Panc1 (cell line): ENCODE data around the gene ACSS1. TPM values are rescaled to one million over a fixed set of nuclear protein-coding genes. Genes with fewer than 3 reads are reported as not detected.

Experiments
- ATAC-seq: fragments of 200-7000 bp; cut with Tn5 transposase; 2 replicates; pipeline ENCODE4 v1.9.1; 2020; ENCODE audit warnings: mild to moderate bottlenecking, moderate library complexity
- BruUV-seq: library from RNA; stranded (reverse); fragments of 400-500 nt; replicated peaks from 2 replicates; lab custom pipeline; 2021; lab: Mats Ljungman, UMichigan
- CTCF ChIA-PET: fragments of 300-600 bp; sonication (Branson Sonifier 250); formaldehyde crosslinking; loops from one replicate; lab custom pipeline; 2022; ENCODE audit warnings: antibody characterized with exemption; lab: Charles Lee
- POLR2A ChIA-PET: fragments of 300-600 bp; sonication (Branson Sonifier 250); formaldehyde crosslinking; loops from one replicate; lab custom pipeline; 2022; ENCODE audit warnings: antibody characterized with exemption; lab: Charles Lee
- DNase-seq: peaks from one replicate; pipeline ENCODE4 v3.0.0-alpha.2; 2010; ENCODE audit warnings: low read depth, low spot score
- H3K27ac ChIP-seq: 2 replicates; pipeline ENCODE4 v1.5.1; 2011; ENCODE audit warnings: mild to moderate bottlenecking, low read length, inconsistent platforms
- H3K27me3 ChIP-seq: fragments of 200-500 bp; sonication (Bioruptor generic); 2 replicates; pipeline ENCODE4 v1.6.0; 2014; ENCODE audit warnings: low read length, inconsistent platforms; ENCODE audit not compliant: control insufficient read depth, insufficient read depth
- H3K36me3 ChIP-seq: fragments of 200-500 bp; sonication (Bioruptor generic); 2 replicates; pipeline ENCODE4 v1.5.1; 2014; ENCODE audit warnings: inconsistent platforms, mild to moderate bottlenecking, low read length, moderate library complexity; ENCODE audit not compliant: control insufficient read depth, insufficient read depth
- H3K4me1 ChIP-seq: 2 replicates; pipeline ENCODE4 v1.5.1; 2011; ENCODE audit warnings: inconsistent platforms, mild to moderate bottlenecking, low read length, moderate library complexity; ENCODE audit not compliant: control insufficient read depth, insufficient read depth
- H3K4me3 ChIP-seq, 2 experiments: 2 replicates each; pipeline ENCODE4 v1.5.1; 2011 to 2012; ENCODE audit warnings: low read depth in 2 of 2, low read length in 2 of 2, mild to moderate bottlenecking in 2 of 2, inconsistent platforms in 1 of 2, moderate library complexity in 1 of 2
- H3K9me3 ChIP-seq: fragments of 200-500 bp; sonication (Bioruptor generic); 2 replicates; pipeline ENCODE4 v1.5.1; 2014; ENCODE audit warnings: low read depth, mild to moderate bottlenecking, inconsistent platforms, low read length, moderate library complexity; ENCODE audit not compliant: control insufficient read depth, insufficient read depth
- CTCF ChIP-seq: fragments of 450-650 bp; IDR thresholded peaks from 2 replicates; pipeline ENCODE4 v1.5.1; 2017; ENCODE audit warnings: mild to moderate bottlenecking
- POLR2AphosphoS5 ChIP-seq: IDR thresholded peaks from 2 replicates; pipeline ENCODE4 v1.6.1; 2012; ENCODE audit warnings: mild to moderate bottlenecking, low read depth, low read length, moderate library complexity
- SIN3A ChIP-seq: IDR thresholded peaks from 2 replicates; pipeline ENCODE4 v1.6.1; 2012; ENCODE audit warnings: low read depth, mild to moderate bottlenecking, low read length, moderate library complexity, borderline replicate concordance; ENCODE audit not compliant: insufficient read depth
- TCF7L2 ChIP-seq: IDR thresholded peaks from 2 replicates; pipeline ENCODE4 v1.6.1; 2011; ENCODE audit warnings: mild to moderate bottlenecking, low read depth, low read length, inconsistent platforms
- in situ Hi-C: cut with HindIII; loops from 2 replicates; pipeline ENCODE4 v1.10.0; 2016; ENCODE audit warnings: low sequenced_read_pairs, low pct_unique_long_range_greater_than_20kb
- intact Hi-C: fragments of 100-400 bp; cut with micrococcal nuclease; formaldehyde crosslinking; loops from one replicate; pipeline ENCODE4 v1.10.0; 2022; ENCODE audit not compliant: unreplicated experiment
- total RNA-seq: library from RNA; stranded (reverse); gene quantifications from one replicate; pipeline ENCODE4 v1.2.1, GENCODE V29; 2021; ENCODE audit not compliant: unreplicated experiment
- TF ChIP-seq, protein P1 (sequence below), 2 experiments: IDR thresholded peaks; 2 replicates each; pipeline ENCODE4 v1.6.1; 2011 to 2012; ENCODE audit warnings: low read depth in 2 of 2, control low read depth in 1 of 2, low read length in 1 of 2, mild to moderate bottlenecking in 1 of 2, moderate library complexity in 1 of 2; ENCODE audit not compliant: insufficient read depth in 1 of 2

The ACSS1 gene
- total RNA-seq, 1 experiment from 2014 or later, result 32.2 TPM

GRCh38 chr20:25039697-25040437 is 18.1 kb downstream of the ACSS1 start:
- POLR2A ChIA-PET, result no interaction called here
- Histone ChIP-seq H3K9me3 (no peaks in the 10 kb centered on the region), H3K4me1 (peaks cover 14% of the 10 kb centered on the region), H3K36me3 (no peaks in the 10 kb centered on the region), H3K27me3 (no peaks in the 10 kb centered on the region), H3K27ac (no peak overlapping the region; the same call in 1 of the 2 replicates), H3K4me3 (no peak overlapping the region)
- intact Hi-C loops (no loop called here), in situ Hi-C loops (no loop called here)
- no peak for TF ChIP-seq POLR2AphosphoS5
- no peak for TF ChIP-seq SIN3A
- TF ChIP-seq TCF7L2, result no peak
- no peak for TF ChIP-seq CTCF
- TF ChIP-seq, protein P1, sequence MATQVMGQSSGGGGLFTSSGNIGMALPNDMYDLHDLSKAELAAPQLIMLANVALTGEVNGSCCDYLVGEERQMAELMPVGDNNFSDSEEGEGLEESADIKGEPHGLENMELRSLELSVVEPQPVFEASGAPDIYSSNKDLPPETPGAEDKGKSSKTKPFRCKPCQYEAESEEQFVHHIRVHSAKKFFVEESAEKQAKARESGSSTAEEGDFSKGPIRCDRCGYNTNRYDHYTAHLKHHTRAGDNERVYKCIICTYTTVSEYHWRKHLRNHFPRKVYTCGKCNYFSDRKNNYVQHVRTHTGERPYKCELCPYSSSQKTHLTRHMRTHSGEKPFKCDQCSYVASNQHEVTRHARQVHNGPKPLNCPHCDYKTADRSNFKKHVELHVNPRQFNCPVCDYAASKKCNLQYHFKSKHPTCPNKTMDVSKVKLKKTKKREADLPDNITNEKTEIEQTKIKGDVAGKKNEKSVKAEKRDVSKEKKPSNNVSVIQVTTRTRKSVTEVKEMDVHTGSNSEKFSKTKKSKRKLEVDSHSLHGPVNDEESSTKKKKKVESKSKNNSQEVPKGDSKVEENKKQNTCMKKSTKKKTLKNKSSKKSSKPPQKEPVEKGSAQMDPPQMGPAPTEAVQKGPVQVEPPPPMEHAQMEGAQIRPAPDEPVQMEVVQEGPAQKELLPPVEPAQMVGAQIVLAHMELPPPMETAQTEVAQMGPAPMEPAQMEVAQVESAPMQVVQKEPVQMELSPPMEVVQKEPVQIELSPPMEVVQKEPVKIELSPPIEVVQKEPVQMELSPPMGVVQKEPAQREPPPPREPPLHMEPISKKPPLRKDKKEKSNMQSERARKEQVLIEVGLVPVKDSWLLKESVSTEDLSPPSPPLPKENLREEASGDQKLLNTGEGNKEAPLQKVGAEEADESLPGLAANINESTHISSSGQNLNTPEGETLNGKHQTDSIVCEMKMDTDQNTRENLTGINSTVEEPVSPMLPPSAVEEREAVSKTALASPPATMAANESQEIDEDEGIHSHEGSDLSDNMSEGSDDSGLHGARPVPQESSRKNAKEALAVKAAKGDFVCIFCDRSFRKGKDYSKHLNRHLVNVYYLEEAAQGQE (IDR thresholded peaks at IDR 0.05; ENCODE audit: insufficient read depth in 1 of 2, low read depth in 2 of 2, low read length in 1 of 2), result no peak
- DNase-seq, result no peak
- no TSS peak for BruUV-seq
- no peak for ATAC-seq
- CTCF ChIA-PET, result interaction anchor here (0.7 kb wide), 1 partner anchor 87 kb away, joined by 5 read pairs; no protein-coding TSS in a partner anchor

DNA sequence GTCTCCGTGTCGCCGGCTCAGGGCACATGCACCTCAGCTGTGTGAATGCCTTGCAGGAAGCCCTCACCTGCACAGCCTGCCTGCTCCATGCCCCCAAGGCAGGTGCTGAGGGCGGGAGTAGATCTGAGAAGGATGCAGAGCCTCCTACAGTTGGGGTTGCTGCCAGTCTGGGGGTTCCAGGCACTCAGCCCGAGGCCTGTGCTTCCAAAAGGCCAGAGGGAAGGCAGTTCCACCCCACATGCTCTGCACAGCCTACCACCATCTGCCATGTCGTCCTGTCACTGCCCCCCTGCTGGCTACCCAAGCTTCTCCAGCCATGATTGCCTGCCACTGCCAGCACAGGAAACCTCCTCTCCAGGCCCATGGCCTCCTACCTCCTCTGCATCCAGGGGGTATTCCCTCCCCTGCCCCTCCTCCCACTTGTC is 19.3 kb downstream of the ACSS1 start:
- in situ Hi-C loops, result no loop called here
- CTCF ChIA-PET, result no interaction called here
- TF ChIP-seq, protein P1 (IDR thresholded peaks at IDR 0.05; ENCODE audit: insufficient read depth in 1 of 2, low read depth in 2 of 2, low read length in 1 of 2), result no peak
- TF ChIP-seq TCF7L2 (no peak), CTCF (no peak), POLR2AphosphoS5 (no peak), SIN3A (no peak)
- no peak for DNase-seq
- POLR2A ChIA-PET, result no interaction called here
- ATAC-seq, result no peak
- no peaks in the 10 kb centered on the region for H3K27me3 ChIP-seq
- H3K4me1 ChIP-seq, result peaks cover 17% of the 10 kb centered on the region
- BruUV-seq, result no TSS peak
- intact Hi-C loops, result no loop called here
- no peaks in the 10 kb centered on the region for H3K9me3 ChIP-seq
- H3K36me3 ChIP-seq, result no peaks in the 10 kb centered on the region
- H3K27ac ChIP-seq, result no peak overlapping the region
- H3K4me3 ChIP-seq, result no peak overlapping the region
